Measurements from ENCODE around the gene IL17B. TPM values are rescaled to one million over a fixed set of nuclear protein-coding genes. Genes with fewer than 3 reads are reported as not detected.

IL17B gene
- total RNA-seq, 2 donors from 2014 or later = 9.3 TPM; not detected in 1

DNA sequence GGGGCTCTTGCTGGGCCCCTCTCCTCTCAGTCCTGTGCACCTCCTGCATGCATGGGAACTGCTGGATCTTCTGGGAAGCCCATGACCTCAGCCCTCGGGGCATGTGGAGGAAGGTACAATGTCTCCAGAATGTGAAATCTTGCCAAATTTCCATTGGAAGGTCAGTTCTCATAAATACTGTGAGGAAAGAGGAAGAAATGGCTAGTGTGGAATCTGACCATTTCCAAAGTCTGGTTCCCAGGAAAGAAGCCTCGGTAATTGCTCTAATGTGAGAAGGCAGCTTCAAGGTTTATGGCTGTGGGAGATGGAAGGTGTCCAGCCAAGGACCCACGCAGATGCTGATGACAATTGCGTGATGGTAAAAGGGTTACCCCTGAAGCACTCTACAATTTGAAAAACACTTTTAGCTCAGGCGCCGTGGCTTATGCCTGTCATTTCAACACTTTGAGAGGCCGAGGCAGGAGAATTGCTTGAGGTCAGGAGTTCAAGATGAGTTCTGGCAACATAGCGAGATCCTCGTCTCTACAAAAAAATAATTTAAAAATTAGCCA, 8.1 kb upstream of the IL17B start:
- no peaks in the 10 kb centered on the region for H3K36me3 ChIP-seq
- intact Hi-C loops (cut with DNase I) = loop anchor here (2.0 kb wide), 1 partner anchor 20 kb away; no protein-coding TSS in a partner anchor
- WGBS = 60% methylated on average over 9 of the region's 9 CpGs
- DNase-seq (ENCODE audit: low spot score) = no peak
- TF ChIP-seq POLR2AphosphoS5 (IDR thresholded peaks at IDR 0.05) (no peak), POLR2A (IDR thresholded peaks at IDR 0.05) (no peak)
- TF ChIP-seq, protein P1, sequence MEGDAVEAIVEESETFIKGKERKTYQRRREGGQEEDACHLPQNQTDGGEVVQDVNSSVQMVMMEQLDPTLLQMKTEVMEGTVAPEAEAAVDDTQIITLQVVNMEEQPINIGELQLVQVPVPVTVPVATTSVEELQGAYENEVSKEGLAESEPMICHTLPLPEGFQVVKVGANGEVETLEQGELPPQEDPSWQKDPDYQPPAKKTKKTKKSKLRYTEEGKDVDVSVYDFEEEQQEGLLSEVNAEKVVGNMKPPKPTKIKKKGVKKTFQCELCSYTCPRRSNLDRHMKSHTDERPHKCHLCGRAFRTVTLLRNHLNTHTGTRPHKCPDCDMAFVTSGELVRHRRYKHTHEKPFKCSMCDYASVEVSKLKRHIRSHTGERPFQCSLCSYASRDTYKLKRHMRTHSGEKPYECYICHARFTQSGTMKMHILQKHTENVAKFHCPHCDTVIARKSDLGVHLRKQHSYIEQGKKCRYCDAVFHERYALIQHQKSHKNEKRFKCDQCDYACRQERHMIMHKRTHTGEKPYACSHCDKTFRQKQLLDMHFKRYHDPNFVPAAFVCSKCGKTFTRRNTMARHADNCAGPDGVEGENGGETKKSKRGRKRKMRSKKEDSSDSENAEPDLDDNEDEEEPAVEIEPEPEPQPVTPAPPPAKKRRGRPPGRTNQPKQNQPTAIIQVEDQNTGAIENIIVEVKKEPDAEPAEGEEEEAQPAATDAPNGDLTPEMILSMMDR (IDR thresholded peaks at IDR 0.05) = no peak
- no peaks in the 10 kb centered on the region for H3K9me3 ChIP-seq
- H3K27me3 ChIP-seq (replicated peaks; ENCODE audit: insufficient read depth) = no peaks in the 10 kb centered on the region
- H3K4me3 ChIP-seq = no peak overlapping the region
- H3K4me1 ChIP-seq (replicated peaks) = no peaks in the 10 kb centered on the region
- peak overlapping the region; percentile 72 to 74 for H3K27ac ChIP-seq

DNA sequence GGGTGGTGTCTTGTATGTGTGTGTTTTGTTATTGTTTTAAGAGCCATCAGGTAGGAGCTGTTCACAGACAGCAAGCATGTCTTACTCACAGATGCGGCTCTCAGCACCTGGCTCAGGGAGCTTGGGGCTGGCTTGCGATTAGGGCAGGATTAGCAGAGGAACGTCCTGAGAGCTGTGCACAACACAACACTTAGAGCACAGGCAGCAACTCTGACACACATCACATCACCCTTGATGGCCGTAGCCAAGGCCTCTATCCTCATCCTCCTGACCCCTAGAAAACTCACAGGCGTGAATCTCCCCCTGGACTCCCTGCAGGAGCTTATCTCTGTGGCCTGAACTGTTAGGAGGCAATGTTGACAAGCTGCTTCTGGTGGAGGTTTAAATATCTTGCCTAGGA, 7.1 kb upstream of the IL17B start:
- WGBS = 83% methylated on average over 5 of the region's 5 CpGs

DNA sequence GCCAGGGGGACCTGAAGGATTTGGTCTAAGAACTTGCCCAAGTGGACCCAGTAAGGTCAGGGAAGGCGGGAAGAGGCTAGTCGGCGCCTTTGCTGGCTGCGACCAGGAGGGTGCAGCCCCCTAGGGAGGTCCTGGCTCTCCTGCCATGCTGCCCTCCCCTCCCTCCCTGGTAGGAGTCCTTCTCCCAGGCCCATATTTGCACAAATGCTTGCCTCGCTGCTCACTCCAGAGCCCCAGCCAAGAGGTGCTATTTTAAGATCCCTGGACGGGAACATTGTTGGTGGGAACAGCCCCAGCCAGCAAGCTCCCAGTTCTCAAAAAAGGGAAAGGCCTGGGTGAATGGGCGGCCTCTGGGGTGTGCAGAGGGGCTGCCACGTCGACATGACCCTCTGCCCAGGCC, 4.3 kb upstream of the IL17B start:
- intact Hi-C loops (cut with DNase I) = loop anchor here (5.0 kb wide), 1 partner anchor 179 kb away; no protein-coding TSS in a partner anchor
- Histone ChIP-seq H3K27me3 (replicated peaks; ENCODE audit: insufficient read depth) (no peaks in the 10 kb centered on the region), H3K4me1 (replicated peaks) (no peaks in the 10 kb centered on the region), H3K9me3 (no peaks in the 10 kb centered on the region), H3K27ac (peak overlapping the region; percentile 72 to 74), H3K4me3 (no peak overlapping the region), H3K36me3 (no peaks in the 10 kb centered on the region)
- no peak for DNase-seq (ENCODE audit: low spot score)
- TF ChIP-seq POLR2AphosphoS5 (IDR thresholded peaks at IDR 0.05) (peak; percentile 42), POLR2A (IDR thresholded peaks at IDR 0.05) (no peak)
- TF ChIP-seq, protein P1 (IDR thresholded peaks at IDR 0.05) = no peak
- 51% methylated on average over 9 of the region's 9 CpGs for WGBS

More for the DNA sequence above, 7.1 kb upstream of the IL17B start:
- no peaks in the 10 kb centered on the region for H3K27me3 ChIP-seq (replicated peaks; ENCODE audit: insufficient read depth)
- no peaks in the 10 kb centered on the region for H3K4me1 ChIP-seq (replicated peaks)
- no peaks in the 10 kb centered on the region for H3K9me3 ChIP-seq
- no peak overlapping the region for H3K4me3 ChIP-seq
- no peaks in the 10 kb centered on the region for H3K36me3 ChIP-seq
- TF ChIP-seq POLR2AphosphoS5 (IDR thresholded peaks at IDR 0.05) (no peak), POLR2A (IDR thresholded peaks at IDR 0.05) (no peak)
- TF ChIP-seq, protein P1 (IDR thresholded peaks at IDR 0.05) = no peak
- no peak for DNase-seq (ENCODE audit: low spot score)
- peak overlapping the region; percentile 72 to 74 for H3K27ac ChIP-seq
- intact Hi-C loops (cut with DNase I) = loop anchor here (1.0 to 2.0 kb wide), 2 partner anchors 21 to 45 kb away; no protein-coding TSS in a partner anchor

DNA sequence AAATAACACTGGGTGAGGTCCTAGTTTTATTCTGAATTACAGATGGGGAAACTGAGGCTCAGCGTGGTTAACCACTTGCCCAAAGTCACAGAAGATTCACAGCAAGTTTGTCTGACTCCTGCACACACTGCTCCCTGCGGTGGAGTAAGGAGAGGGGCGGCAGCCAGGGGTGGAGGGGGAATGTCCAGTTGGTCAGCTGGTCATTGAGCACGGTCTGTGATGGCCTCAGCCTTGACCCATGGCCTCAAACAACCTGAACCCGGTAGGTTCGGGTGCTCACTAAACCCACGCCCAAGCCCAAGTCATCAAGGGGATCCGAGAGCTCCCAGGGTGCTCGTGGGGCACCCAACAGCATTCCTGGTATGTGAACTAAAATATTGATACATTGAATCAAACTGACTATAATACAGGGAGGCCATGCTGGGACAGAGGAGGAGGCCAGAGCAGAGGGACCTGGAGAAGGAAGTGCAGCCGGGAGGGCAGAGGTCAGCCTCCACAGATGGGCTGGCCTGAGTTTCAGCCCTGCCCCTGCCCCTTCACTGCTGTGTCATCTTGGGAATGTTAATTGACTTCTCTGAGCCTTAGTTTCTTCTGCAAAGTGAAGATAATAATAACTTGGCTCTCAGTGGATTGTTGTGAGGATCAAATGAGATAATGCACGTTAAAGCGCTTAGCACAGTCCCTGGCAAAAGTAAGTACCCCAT, 3.6 kb upstream of the IL17B start:
- DNase-seq (ENCODE audit: low spot score) = no peak
- intact Hi-C loops (cut with DNase I) = loop anchor here (5.0 kb wide), 1 partner anchor 180 kb away; no protein-coding TSS in a partner anchor
- TF ChIP-seq POLR2AphosphoS5 (IDR thresholded peaks at IDR 0.05) = no peak
- TF ChIP-seq, protein P1 (IDR thresholded peaks at IDR 0.05) = no peak
- TF ChIP-seq POLR2A (IDR thresholded peaks at IDR 0.05) = no peak
- no peaks in the 10 kb centered on the region for H3K9me3 ChIP-seq
- no peaks in the 10 kb centered on the region for H3K4me1 ChIP-seq (replicated peaks)
- H3K27ac ChIP-seq = peak overlapping the region; percentile 72 to 74
- 61% methylated on average over 12 of the region's 12 CpGs for WGBS
- no peaks in the 10 kb centered on the region for H3K36me3 ChIP-seq
- H3K27me3 ChIP-seq (replicated peaks; ENCODE audit: insufficient read depth) = no peaks in the 10 kb centered on the region
- H3K4me3 ChIP-seq = no peak overlapping the region
